GM18873 (cell line): ENCODE data around the gene KCNK3.
"Not testable (repeated sequence)": the region's sequence is repeated elsewhere in the genome, so short reads cannot be mapped to it uniquely, and the experiment has no call there.

Source experiments
- ATAC-seq: cut with Tn5 transposase; IDR thresholded peaks from one replicate; pipeline ENCODE4 v1.9.1; 2021; ENCODE audit warnings: mild to moderate bottlenecking, moderate library complexity, moderate number of reproducible peaks; ENCODE audit not compliant: unreplicated experiment, low FRiP score

KCNK3 gene

GRCh38 chr2:26692279-26692896, at the start of gene KCNK3:
TSS of gene KCNK3 (plus strand) at chr2:26692722. CDS start at chr2:26692876, 154 bp downstream.
- ATAC-seq, result no peak

GRCh38 chr2:26644188-26644835, 48.2 kb upstream of the KCNK3 start:
- no peak for ATAC-seq

- no peak for ATAC-seq
These were observed 46.8 kb upstream of the KCNK3 start for GRCh38 chr2:26645762-26646161.

- ATAC-seq, result no peak
These were observed 45.4 kb upstream of the KCNK3 start for GRCh38 chr2:26646986-26647672.

- no peak for ATAC-seq
These were observed 44.5 kb upstream of the KCNK3 start for GRCh38 chr2:26647981-26648380.

- no peak for ATAC-seq
These were observed 44.0 kb upstream of the KCNK3 start for GRCh38 chr2:26648516-26648915.

GRCh38 chr2:26649322-26649721, 43.2 kb upstream of the KCNK3 start:
- no peak for ATAC-seq

GRCh38 chr2:26649992-26650712, 42.4 kb upstream of the KCNK3 start:
- ATAC-seq, result no peak

- ATAC-seq, result no peak
These were observed 41.6 kb upstream of the KCNK3 start for GRCh38 chr2:26650713-26651469.

GRCh38 chr2:26651470-26651771, 41.1 kb upstream of the KCNK3 start:
- ATAC-seq, result no peak

GRCh38 chr2:26651799-26652198, 40.7 kb upstream of the KCNK3 start:
- no peak for ATAC-seq

- no peak for ATAC-seq
These were observed 40.0 kb upstream of the KCNK3 start for GRCh38 chr2:26652361-26653041.

GRCh38 chr2:26653207-26654060, 39.1 kb upstream of the KCNK3 start:
- no peak for ATAC-seq

GRCh38 chr2:26654061-26654340, 38.5 kb upstream of the KCNK3 start:
- no peak for ATAC-seq

- not testable (repeated sequence) for ATAC-seq
These were observed 37.4 kb upstream of the KCNK3 start for GRCh38 chr2:26655120-26655519.

GRCh38 chr2:26655611-26656195, 36.8 kb upstream of the KCNK3 start:
- ATAC-seq, result no peak

GRCh38 chr2:26657265-26657664, 35.3 kb upstream of the KCNK3 start:
- ATAC-seq, result no peak

- no peak for ATAC-seq
These were observed 33.7 kb upstream of the KCNK3 start for GRCh38 chr2:26658691-26659346.
